Islet of Langerhans (tissue), 1 donor: ENCODE results near the gene SERAC1.

ENCODE experiments used
- FAIRE-seq: peaks from one replicate; lab custom pipeline; 2011; peaks lifted over from hg19 to GRCh38; lab: Jason Lieb, UNC

The SERAC1 gene

GRCh38 chr6:158122048-158122447, 46.0 kb downstream of the SERAC1 start:
- no peak for FAIRE-seq

- no peak for FAIRE-seq
Observed at GRCh38 chr6:158121335-158121734, 46.7 kb downstream of the SERAC1 start.

GRCh38 chr6:158118886-158119285, 49.2 kb downstream of the SERAC1 start:
- FAIRE-seq = no peak

- no peak for FAIRE-seq
Observed at GRCh38 chr6:158115508-158115907, 52.6 kb downstream of the SERAC1 start.

GRCh38 chr6:158115102-158115501, 53.0 kb downstream of the SERAC1 start:
- FAIRE-seq = no peak

- no peak for FAIRE-seq
Observed at GRCh38 chr6:158113802-158114201, 54.3 kb downstream of the SERAC1 start.

GRCh38 chr6:158111987-158112386, 56.1 kb downstream of the SERAC1 start:
- no peak for FAIRE-seq

- FAIRE-seq = no peak
Observed at GRCh38 chr6:158110986-158111385, 57.1 kb downstream of the SERAC1 start.

- FAIRE-seq = no peak
Observed at GRCh38 chr6:158109748-158110147, 58.3 kb downstream of the SERAC1 start.

- FAIRE-seq = no peak
Observed at GRCh38 chr6:158104696-158105095, 63.4 kb downstream of the SERAC1 start.

GRCh38 chr6:158103228-158103627, 64.8 kb downstream of the SERAC1 start:
- FAIRE-seq = no peak

- FAIRE-seq = no peak
Observed at GRCh38 chr6:158095671-158096070, 72.4 kb downstream of the SERAC1 start.

GRCh38 chr6:158095031-158095430, 73.0 kb downstream of the SERAC1 start:
- FAIRE-seq = no peak

- no peak for FAIRE-seq
Observed at GRCh38 chr6:158092806-158093205, 75.3 kb downstream of the SERAC1 start.

GRCh38 chr6:158087224-158087867, 80.7 kb downstream of the SERAC1 start:
- no peak for FAIRE-seq

- FAIRE-seq = no peak
Observed at GRCh38 chr6:158086504-158087223, 81.4 kb downstream of the SERAC1 start.

GRCh38 chr6:158086054-158086503, 82.0 kb downstream of the SERAC1 start:
- FAIRE-seq = no peak

- FAIRE-seq = no peak
Observed at GRCh38 chr6:158085261-158086053, 82.6 kb downstream of the SERAC1 start.

GRCh38 chr6:158083455-158084325, 84.4 kb downstream of the SERAC1 start:
- no peak for FAIRE-seq

- FAIRE-seq = no peak
Observed at GRCh38 chr6:158081657-158081935, 86.5 kb downstream of the SERAC1 start.

GRCh38 chr6:158080849-158081656, 87.0 kb downstream of the SERAC1 start:
- no peak for FAIRE-seq

GRCh38 chr6:158078320-158078719, 89.7 kb downstream of the SERAC1 start:
- no peak for FAIRE-seq
